Keratinocyte (primary cell): ENCODE results near the gene RNU6-1.

Source experiments
- EZH2 ChIP-seq: IDR thresholded peaks from one replicate; pipeline ENCODE4 v1.6.1; 2012; ENCODE audit warnings: inconsistent platforms, mild to moderate bottlenecking, low read length, moderate library complexity
- TF ChIP-seq, protein P1 (sequence below), 3 experiments: IDR thresholded peaks in 1 of 3; conservative IDR thresholded peaks in 1 of 3; optimal IDR thresholded peaks in 1 of 3; 2 replicates in 2 of 3; 3 replicates in 1 of 3; pipeline versions ENCODE3 to v1.5.1; 2011; ENCODE audit warnings: low read length in 3 of 3, mild to moderate bottlenecking in 3 of 3, moderate library complexity in 2 of 3, control low read depth in 1 of 3, inconsistent platforms in 1 of 3; ENCODE audit not compliant: insufficient read depth in 2 of 3; ENCODE audit errors: extremely low read depth in 1 of 3

DNA sequence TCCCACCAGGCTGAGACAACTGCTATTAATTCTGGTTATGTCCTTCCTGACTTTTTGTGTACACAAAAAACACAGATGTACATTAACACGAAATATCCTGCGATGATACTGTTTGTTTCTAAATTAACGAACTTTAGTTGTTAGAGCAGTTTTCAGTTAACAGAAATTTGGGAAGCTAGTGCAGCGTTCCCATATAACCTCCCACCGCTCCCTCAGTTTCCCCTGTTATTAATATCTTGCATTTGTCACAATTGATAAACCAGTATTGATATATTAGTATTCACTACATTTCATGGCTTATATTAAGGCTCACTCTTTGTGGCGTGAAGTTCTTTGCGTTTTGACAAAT, 45.3 kb upstream of the RNU6-1 start:
- no peak for TF ChIP-seq EZH2
- TF ChIP-seq, protein P1, sequence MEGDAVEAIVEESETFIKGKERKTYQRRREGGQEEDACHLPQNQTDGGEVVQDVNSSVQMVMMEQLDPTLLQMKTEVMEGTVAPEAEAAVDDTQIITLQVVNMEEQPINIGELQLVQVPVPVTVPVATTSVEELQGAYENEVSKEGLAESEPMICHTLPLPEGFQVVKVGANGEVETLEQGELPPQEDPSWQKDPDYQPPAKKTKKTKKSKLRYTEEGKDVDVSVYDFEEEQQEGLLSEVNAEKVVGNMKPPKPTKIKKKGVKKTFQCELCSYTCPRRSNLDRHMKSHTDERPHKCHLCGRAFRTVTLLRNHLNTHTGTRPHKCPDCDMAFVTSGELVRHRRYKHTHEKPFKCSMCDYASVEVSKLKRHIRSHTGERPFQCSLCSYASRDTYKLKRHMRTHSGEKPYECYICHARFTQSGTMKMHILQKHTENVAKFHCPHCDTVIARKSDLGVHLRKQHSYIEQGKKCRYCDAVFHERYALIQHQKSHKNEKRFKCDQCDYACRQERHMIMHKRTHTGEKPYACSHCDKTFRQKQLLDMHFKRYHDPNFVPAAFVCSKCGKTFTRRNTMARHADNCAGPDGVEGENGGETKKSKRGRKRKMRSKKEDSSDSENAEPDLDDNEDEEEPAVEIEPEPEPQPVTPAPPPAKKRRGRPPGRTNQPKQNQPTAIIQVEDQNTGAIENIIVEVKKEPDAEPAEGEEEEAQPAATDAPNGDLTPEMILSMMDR (optimal IDR thresholded peaks at IDR 0.05 in 1 of 3, IDR thresholded peaks at IDR 0.05 in 1 of 3, conservative IDR thresholded peaks at IDR 0.05 in 1 of 3; ENCODE audit: extremely low read depth in 1 of 3, insufficient read depth in 2 of 3, low read length in 3 of 3), result no peak
